ENCODE results near the gene STIMATE.

Gene STIMATE

GRCh38 chr3:52894756-52895155, 2.6 kb downstream of the STIMATE start:
- DNase-seq (ENCODE audit: low read depth in 2 of 2) = no peak

GRCh38 chr3:52893723-52894122, 3.6 kb downstream of the STIMATE start:
- DNase-seq (ENCODE audit: low read depth in 2 of 2) = no peak

GRCh38 chr3:52892625-52893311, 4.6 kb downstream of the STIMATE start:
- DNase-seq (ENCODE audit: low read depth in 2 of 2) = no peak

- DNase-seq (ENCODE audit: low read depth in 2 of 2) = no peak
Measured at GRCh38 chr3:52892290-52892624, 5.1 kb downstream of the STIMATE start.

- no peak for DNase-seq (ENCODE audit: low read depth in 2 of 2)
Measured at GRCh38 chr3:52891615-52892081, 5.7 kb downstream of the STIMATE start.

- DNase-seq (ENCODE audit: low read depth in 2 of 2) = no peak
Measured at GRCh38 chr3:52891164-52891563, 6.2 kb downstream of the STIMATE start.

GRCh38 chr3:52890735-52891134, 6.6 kb downstream of the STIMATE start:
- DNase-seq (ENCODE audit: low read depth in 2 of 2) = no peak

GRCh38 chr3:52889901-52890300, 7.4 kb downstream of the STIMATE start:
- DNase-seq (ENCODE audit: low read depth in 2 of 2) = no peak

GRCh38 chr3:52887166-52887565, 10.2 kb downstream of the STIMATE start:
- no peak for DNase-seq (ENCODE audit: low read depth in 2 of 2)

GRCh38 chr3:52886049-52886730, 11.2 kb downstream of the STIMATE start:
- no peak for DNase-seq (ENCODE audit: low read depth in 2 of 2)

- no peak for DNase-seq (ENCODE audit: low read depth in 2 of 2)
Measured at GRCh38 chr3:52882377-52882776, 15.0 kb downstream of the STIMATE start.

GRCh38 chr3:52881871-52882270, 15.5 kb downstream of the STIMATE start:
- no peak for DNase-seq (ENCODE audit: low read depth in 2 of 2)

- no peak for DNase-seq (ENCODE audit: low read depth in 2 of 2)
Measured at GRCh38 chr3:52880474-52880873, 16.9 kb downstream of the STIMATE start.

- DNase-seq (ENCODE audit: low read depth in 2 of 2) = no peak
Measured at GRCh38 chr3:52880047-52880446, 17.3 kb downstream of the STIMATE start.

- no peak for DNase-seq (ENCODE audit: low read depth in 2 of 2)
Measured at GRCh38 chr3:52879581-52879980, 17.8 kb downstream of the STIMATE start.

GRCh38 chr3:52879090-52879489, 18.3 kb downstream of the STIMATE start:
- DNase-seq (ENCODE audit: low read depth in 2 of 2) = no peak

GRCh38 chr3:52877085-52877484, 20.3 kb downstream of the STIMATE start:
- DNase-seq (ENCODE audit: low read depth in 2 of 2) = no peak

- DNase-seq (ENCODE audit: low read depth in 2 of 2) = no peak
Measured at GRCh38 chr3:52874864-52875587, 22.3 kb downstream of the STIMATE start.

GRCh38 chr3:52874160-52874701, 23.1 kb downstream of the STIMATE start:
- DNase-seq (ENCODE audit: low read depth in 2 of 2) = no peak

- no peak for DNase-seq (ENCODE audit: low read depth in 2 of 2)
Measured at GRCh38 chr3:52873433-52874159, 23.8 kb downstream of the STIMATE start.

GRCh38 chr3:52872245-52872644, 25.1 kb downstream of the STIMATE start:
- no peak for DNase-seq (ENCODE audit: low read depth in 2 of 2)

- DNase-seq (ENCODE audit: low read depth in 2 of 2) = no peak
Measured at GRCh38 chr3:52871761-52872160, 25.6 kb downstream of the STIMATE start.
